ENCODE data around the gene PCBP3.
"Not testable (repeated sequence)": the region's sequence is repeated elsewhere in the genome, so short reads cannot be mapped to it uniquely, and the experiment has no call there.

PCBP3 gene

DNA sequence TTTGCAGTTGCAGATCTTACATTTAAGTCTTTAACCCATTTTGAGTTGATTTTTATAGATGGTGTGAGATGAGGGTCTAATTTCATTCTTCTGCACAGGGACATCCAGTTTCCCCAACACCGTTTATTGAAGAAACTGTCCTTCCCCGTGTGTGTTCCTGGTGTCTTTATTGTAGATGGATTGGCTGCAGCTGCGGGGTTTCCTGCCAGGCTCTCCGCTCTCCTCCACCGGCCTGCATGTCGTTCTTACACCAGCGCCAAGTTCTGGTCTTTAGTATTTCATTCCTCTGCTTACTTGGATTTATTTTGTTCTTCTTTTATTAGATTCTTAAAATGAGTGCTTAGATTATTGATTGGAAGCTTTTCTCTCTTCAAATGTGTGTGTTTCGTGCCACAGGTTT, 239.1 kb downstream of the PCBP3 start:
- Histone ChIP-seq H3K79me2 (ENCODE audit: insufficient read depth, low read length) (no peaks in the 10 kb centered on the region), H3K27ac (ENCODE audit: low read depth, low read length) (no peak overlapping the region), H3K4me3 (ENCODE audit: insufficient read depth, low read length, poor library complexity, severe bottlenecking) (no peak overlapping the region), H4K20me1 (ENCODE audit: low read depth, low read length) (no peaks in the 10 kb centered on the region), H3F3A (ENCODE audit: insufficient read depth) (no peaks in the 10 kb centered on the region), H3K9me3 (ENCODE audit: insufficient read depth, low read length) (no peaks in the 10 kb centered on the region), H3K4me2 (ENCODE audit: low read depth, low read length, poor library complexity, severe bottlenecking) (no peak overlapping the region), H3K36me3 (ENCODE audit: low read length) (no peaks in the 10 kb centered on the region), H3K27me3 (ENCODE audit: low read length) (no peaks in the 10 kb centered on the region), H3K9me2 (replicated peaks; ENCODE audit: insufficient read depth, low read length) (no peaks in the 10 kb centered on the region), H3K9ac (ENCODE audit: low read length) (no peak overlapping the region), H2AFZ (ENCODE audit: low read depth, low read length, severe bottlenecking) (no peak overlapping the region)
- TF ChIP-seq EZH2phosphoT487 (conservative IDR thresholded peaks at IDR 0.05; ENCODE audit: low read length): no peak
- TF ChIP-seq, protein P1, sequence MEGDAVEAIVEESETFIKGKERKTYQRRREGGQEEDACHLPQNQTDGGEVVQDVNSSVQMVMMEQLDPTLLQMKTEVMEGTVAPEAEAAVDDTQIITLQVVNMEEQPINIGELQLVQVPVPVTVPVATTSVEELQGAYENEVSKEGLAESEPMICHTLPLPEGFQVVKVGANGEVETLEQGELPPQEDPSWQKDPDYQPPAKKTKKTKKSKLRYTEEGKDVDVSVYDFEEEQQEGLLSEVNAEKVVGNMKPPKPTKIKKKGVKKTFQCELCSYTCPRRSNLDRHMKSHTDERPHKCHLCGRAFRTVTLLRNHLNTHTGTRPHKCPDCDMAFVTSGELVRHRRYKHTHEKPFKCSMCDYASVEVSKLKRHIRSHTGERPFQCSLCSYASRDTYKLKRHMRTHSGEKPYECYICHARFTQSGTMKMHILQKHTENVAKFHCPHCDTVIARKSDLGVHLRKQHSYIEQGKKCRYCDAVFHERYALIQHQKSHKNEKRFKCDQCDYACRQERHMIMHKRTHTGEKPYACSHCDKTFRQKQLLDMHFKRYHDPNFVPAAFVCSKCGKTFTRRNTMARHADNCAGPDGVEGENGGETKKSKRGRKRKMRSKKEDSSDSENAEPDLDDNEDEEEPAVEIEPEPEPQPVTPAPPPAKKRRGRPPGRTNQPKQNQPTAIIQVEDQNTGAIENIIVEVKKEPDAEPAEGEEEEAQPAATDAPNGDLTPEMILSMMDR (IDR thresholded peaks at IDR 0.05; ENCODE audit: insufficient read depth, low read length, poor library complexity, severe bottlenecking): no peak

DNA sequence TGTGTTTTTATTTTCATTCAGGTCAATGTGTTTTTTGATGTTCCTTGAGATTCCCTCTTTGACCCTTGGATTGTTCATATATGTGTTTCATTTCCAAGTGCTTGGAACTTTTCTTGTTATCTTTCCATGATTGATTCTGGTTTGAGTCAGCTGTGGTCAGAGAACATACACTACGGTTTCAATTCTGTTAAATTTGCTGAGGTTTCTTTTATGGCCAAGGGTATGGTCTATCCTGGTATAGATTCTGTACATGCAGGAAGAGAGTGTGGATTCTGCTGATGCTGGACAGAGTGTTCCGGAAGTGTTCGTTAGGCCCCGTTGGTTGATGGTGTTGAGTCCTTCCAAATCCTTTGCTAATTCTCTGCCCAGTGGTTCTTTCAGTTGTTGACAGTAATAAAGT, 239.6 kb downstream of the PCBP3 start:
- Histone ChIP-seq H3K4me2 (ENCODE audit: low read depth, low read length, poor library complexity, severe bottlenecking) (no peak overlapping the region), H3K79me2 (ENCODE audit: insufficient read depth, low read length) (no peaks in the 10 kb centered on the region), H3K9me3 (ENCODE audit: insufficient read depth, low read length) (no peaks in the 10 kb centered on the region), H3F3A (ENCODE audit: insufficient read depth) (no peaks in the 10 kb centered on the region), H3K27me3 (ENCODE audit: low read length) (no peaks in the 10 kb centered on the region), H3K9me2 (replicated peaks; ENCODE audit: insufficient read depth, low read length) (no peaks in the 10 kb centered on the region), H2AFZ (ENCODE audit: low read depth, low read length, severe bottlenecking) (no peak overlapping the region), H3K4me3 (ENCODE audit: insufficient read depth, low read length, poor library complexity, severe bottlenecking) (no peak overlapping the region), H4K20me1 (ENCODE audit: low read depth, low read length) (no peaks in the 10 kb centered on the region), H3K27ac (ENCODE audit: low read depth, low read length) (no peak overlapping the region), H3K9ac (ENCODE audit: low read length) (no peak overlapping the region), H3K36me3 (ENCODE audit: low read length) (no peaks in the 10 kb centered on the region)
- TF ChIP-seq, protein P1 (IDR thresholded peaks at IDR 0.05; ENCODE audit: insufficient read depth, low read length, poor library complexity, severe bottlenecking): no peak
- TF ChIP-seq EZH2phosphoT487 (conservative IDR thresholded peaks at IDR 0.05; ENCODE audit: low read length): no peak

DNA sequence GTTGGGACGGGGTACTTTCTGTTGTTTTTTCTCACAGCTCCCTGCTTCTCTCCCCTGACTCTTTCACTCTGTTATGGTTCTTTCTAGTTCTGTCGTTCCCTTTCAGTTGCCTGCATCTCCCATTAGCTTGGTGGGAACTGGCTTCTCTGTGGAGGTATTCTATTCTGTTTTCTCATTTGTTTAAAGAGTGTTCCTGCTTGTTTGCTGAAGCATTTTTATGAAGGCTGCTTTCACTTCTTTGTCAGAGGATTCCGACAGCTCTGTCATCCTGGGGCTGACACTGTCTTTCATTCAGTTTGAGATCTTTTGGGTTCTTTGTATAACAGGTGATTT, 242.0 kb downstream of the PCBP3 start:
- Histone ChIP-seq H4K20me1 (ENCODE audit: low read depth, low read length) (no peaks in the 10 kb centered on the region), H3K27ac (ENCODE audit: low read depth, low read length) (no peak overlapping the region), H3K9ac (ENCODE audit: low read length) (no peak overlapping the region), H3K4me3 (ENCODE audit: insufficient read depth, low read length, poor library complexity, severe bottlenecking) (no peak overlapping the region), H3K79me2 (ENCODE audit: insufficient read depth, low read length) (no peaks in the 10 kb centered on the region), H3K9me3 (ENCODE audit: insufficient read depth, low read length) (no peaks in the 10 kb centered on the region), H3K36me3 (ENCODE audit: low read length) (no peaks in the 10 kb centered on the region), H3K4me2 (ENCODE audit: low read depth, low read length, poor library complexity, severe bottlenecking) (no peak overlapping the region), H3K9me2 (replicated peaks; ENCODE audit: insufficient read depth, low read length) (no peaks in the 10 kb centered on the region), H3F3A (ENCODE audit: insufficient read depth) (no peaks in the 10 kb centered on the region), H3K27me3 (ENCODE audit: low read length) (no peaks in the 10 kb centered on the region), H2AFZ (ENCODE audit: low read depth, low read length, severe bottlenecking) (no peak overlapping the region)
- TF ChIP-seq, protein P1 (IDR thresholded peaks at IDR 0.05; ENCODE audit: insufficient read depth, low read length, poor library complexity, severe bottlenecking): no peak
- no peak for TF ChIP-seq EZH2phosphoT487 (conservative IDR thresholded peaks at IDR 0.05; ENCODE audit: low read length)

DNA sequence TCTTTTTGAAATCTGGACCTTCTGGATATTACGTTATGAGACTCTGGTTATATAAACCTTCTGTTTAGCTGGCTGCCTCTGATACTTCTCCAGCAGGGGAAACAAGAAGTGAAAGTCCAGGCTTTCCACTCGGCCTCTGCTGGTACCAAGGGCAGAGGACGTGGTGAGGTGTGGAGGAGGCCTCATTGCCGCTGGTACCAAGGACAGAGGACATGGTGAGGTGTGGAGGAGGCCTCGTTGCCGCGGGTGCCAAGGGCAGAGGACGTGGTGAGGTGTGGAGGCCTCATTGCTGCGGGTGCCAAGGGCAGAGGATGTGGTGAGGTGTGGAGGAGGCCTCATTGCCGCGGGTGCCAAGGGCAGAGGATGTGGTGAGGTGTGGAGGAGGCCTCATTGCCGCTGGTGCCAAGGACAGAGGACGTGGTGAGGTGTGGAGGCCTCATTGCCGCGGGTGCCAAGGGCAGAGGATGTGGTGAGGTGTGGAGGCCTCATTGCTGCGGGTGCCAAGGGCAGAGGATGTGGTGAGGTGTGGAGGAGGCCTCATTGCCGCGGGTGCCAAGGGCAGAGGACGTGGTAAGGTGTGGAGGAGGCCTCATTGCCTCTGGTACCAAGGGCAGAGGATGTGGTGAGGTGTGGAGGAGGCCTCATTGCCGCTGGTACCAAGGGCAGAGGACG, 242.5 kb downstream of the PCBP3 start:
- not testable (repeated sequence) for H3K9ac ChIP-seq (ENCODE audit: low read length); H3K4me2 ChIP-seq (ENCODE audit: low read depth, low read length, poor library complexity, severe bottlenecking); H3K79me2 ChIP-seq (ENCODE audit: insufficient read depth, low read length); H3K4me3 ChIP-seq (ENCODE audit: insufficient read depth, low read length, poor library complexity, severe bottlenecking); H3K27ac ChIP-seq (ENCODE audit: low read depth, low read length); H2AFZ ChIP-seq (ENCODE audit: low read depth, low read length, severe bottlenecking); H4K20me1 ChIP-seq (ENCODE audit: low read depth, low read length); H3F3A ChIP-seq (ENCODE audit: insufficient read depth); H3K27me3 ChIP-seq (ENCODE audit: low read length); H3K36me3 ChIP-seq (ENCODE audit: low read length); H3K9me2 ChIP-seq (replicated peaks; ENCODE audit: insufficient read depth, low read length); H3K9me3 ChIP-seq (ENCODE audit: insufficient read depth, low read length)

All from SU-DHL-6 (cell line).